Measurements from ENCODE around the gene P2RY13.

- no peak for TF ChIP-seq CTCF (IDR thresholded peaks at IDR 0.05)
- TF ChIP-seq ZFX (IDR thresholded peaks at IDR 0.05; ENCODE audit: borderline replicate concordance), result no peak
Measured at GRCh38 chr3:151315136-151315535, 14.2 kb downstream of the P2RY13 start.
